AG09309 (cell line): ENCODE results near the gene KAZN.

Source experiments
- DNase-seq: peaks from one replicate; pipeline ENCODE4 v3.0.0-alpha.2; 2010; ENCODE audit warnings: low read depth
- H3K4me3 ChIP-seq: 2 replicates; pipeline ENCODE4 v1.5.1; 2011; ENCODE audit warnings: mild to moderate bottlenecking, low read depth, low read length, moderate library complexity; ENCODE audit not compliant: control insufficient read depth
- TF ChIP-seq, protein P1 (sequence below): IDR thresholded peaks from 2 replicates; pipeline ENCODE4 v1.5.1; 2011; ENCODE audit warnings: mild to moderate bottlenecking, low read depth, low read length, inconsistent platforms; ENCODE audit not compliant: insufficient read depth, control insufficient read depth; ENCODE audit errors: missing control alignments

The KAZN gene

GRCh38 chr1:14698314-14698713 lies 99.8 kb downstream of the KAZN start:
- TF ChIP-seq, protein P1, sequence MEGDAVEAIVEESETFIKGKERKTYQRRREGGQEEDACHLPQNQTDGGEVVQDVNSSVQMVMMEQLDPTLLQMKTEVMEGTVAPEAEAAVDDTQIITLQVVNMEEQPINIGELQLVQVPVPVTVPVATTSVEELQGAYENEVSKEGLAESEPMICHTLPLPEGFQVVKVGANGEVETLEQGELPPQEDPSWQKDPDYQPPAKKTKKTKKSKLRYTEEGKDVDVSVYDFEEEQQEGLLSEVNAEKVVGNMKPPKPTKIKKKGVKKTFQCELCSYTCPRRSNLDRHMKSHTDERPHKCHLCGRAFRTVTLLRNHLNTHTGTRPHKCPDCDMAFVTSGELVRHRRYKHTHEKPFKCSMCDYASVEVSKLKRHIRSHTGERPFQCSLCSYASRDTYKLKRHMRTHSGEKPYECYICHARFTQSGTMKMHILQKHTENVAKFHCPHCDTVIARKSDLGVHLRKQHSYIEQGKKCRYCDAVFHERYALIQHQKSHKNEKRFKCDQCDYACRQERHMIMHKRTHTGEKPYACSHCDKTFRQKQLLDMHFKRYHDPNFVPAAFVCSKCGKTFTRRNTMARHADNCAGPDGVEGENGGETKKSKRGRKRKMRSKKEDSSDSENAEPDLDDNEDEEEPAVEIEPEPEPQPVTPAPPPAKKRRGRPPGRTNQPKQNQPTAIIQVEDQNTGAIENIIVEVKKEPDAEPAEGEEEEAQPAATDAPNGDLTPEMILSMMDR = no peak
- no peak for DNase-seq
- H3K4me3 ChIP-seq = no peak overlapping the region

DNA sequence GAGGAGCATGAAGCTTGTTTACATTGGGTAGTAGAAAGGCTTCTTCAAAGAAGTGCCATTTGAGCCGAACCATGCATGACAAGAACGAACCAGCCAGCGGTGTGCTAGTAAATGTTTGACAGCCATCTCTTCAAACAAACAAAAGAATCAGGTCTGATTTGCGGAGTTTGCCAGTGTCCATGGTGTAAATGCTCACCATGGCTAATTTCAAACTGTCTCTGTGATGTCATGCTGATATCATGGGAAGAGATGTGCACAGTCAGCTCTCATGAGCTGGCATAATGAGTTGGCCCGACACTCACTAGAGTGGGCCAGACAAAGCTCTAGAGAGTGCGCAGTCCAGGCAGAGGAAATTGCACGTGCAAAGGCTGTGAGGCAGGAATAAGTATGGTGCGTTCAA lies 101.1 kb downstream of the KAZN start:
- TF ChIP-seq, protein P1 = no peak
- no peak for DNase-seq
- no peak overlapping the region for H3K4me3 ChIP-seq

- H3K4me3 ChIP-seq = no peak overlapping the region
- DNase-seq = no peak
- TF ChIP-seq, protein P1 = no peak
Measured at GRCh38 chr1:14704846-14705245, 106.4 kb downstream of the KAZN start.

DNA sequence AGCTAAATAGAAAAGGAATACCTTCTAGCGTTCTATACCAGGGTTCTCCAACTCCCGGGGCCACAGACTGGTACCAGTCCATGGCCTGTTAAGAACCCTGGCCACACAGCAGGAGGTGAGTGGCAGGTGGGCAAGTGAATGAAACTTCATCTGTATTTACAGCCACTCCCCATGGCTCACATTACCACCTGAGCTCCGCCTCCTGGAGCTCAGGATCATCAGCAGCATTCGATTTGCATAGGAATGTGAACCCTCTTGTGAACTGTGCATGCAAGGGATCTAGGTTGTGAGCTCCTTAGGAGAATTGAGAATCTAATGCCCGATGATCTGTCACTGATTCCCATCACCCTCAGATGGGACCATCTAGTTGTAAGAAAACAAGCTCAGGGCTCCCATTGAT lies 107.3 kb downstream of the KAZN start:
- TF ChIP-seq, protein P1 = no peak
- no peak overlapping the region for H3K4me3 ChIP-seq
- DNase-seq = no peak

GRCh38 chr1:14706631-14707030 lies 108.1 kb downstream of the KAZN start:
- no peak for DNase-seq
- TF ChIP-seq, protein P1 = no peak
- H3K4me3 ChIP-seq = no peak overlapping the region

DNA sequence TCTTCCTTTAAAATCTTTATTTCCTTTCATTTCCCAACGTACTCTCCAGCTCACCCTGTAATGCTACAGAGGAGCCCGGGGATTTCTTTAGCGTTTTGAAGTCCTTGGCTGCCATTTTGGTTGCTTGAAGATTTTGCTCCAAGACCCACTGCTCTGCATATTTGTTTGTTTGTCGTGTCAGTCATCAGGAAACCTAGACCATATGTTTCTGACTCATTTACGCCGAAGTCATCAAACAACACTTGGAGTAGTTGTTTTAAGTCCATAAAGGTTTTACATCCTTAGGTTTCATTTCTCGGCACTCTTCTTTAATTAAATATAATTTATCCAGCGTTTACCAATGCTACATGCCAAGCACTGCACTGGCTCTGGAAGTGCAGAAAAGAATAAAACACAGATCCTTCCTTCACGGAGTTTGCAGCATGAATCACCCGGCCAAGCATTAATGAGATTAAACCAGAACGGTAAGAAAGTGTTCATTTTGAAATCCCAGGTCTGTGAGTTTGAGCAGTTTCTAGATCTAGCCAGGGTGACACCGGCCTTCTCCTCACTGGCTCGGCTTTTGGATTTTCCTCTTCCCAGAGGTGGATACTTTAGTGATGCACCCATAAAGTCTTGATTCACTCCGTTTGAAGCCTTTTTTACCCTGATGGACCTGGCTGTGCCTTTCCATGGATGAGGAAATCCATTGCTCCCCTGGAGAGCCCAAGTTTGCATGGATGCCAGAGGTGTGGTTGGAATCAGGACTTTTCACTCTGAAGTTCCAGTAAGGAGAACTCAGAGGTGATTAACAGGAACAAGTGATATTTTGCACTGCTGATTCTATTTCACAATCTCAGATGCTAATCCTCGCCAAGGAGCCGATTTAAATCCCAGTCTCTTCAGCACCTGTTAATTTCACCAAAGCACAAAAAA lies 109.3 kb downstream of the KAZN start:
- DNase-seq = no peak
- TF ChIP-seq, protein P1 = no peak
- no peak overlapping the region for H3K4me3 ChIP-seq

DNA sequence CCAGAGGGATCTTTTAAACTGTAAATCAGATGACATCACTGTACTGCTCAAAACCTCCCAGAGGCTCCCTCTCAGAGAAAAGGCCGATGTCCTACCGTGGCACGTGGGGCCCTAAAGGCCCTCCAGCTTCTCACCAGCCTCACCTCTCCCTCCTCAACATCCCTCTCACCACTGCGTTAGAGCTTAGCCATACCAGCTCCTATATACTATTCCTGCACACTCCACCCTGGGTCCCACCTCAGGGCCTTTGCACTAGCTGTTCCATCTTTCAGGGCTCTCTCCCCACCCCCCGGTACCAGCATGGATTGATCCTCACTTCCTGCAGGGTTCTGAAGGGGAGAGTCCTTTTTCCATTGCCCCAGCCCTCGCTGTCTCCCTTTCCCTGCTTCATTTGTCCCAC lies 111.8 kb downstream of the KAZN start:
- no peak for DNase-seq
- TF ChIP-seq, protein P1 = no peak
- no peak overlapping the region for H3K4me3 ChIP-seq
